Left lung (tissue), 10 donors: Measurements from ENCODE around the gene TSPO2. TPM values are rescaled to one million over a fixed set of nuclear protein-coding genes. Genes with fewer than 3 reads are reported as not detected.

ENCODE experiments used
- ATAC-seq: fragments of 200-7000 bp; cut with Tn5 transposase; one replicate; pipeline ENCODE4 v1.9.1; 2020; ENCODE audit warnings: moderate library complexity
- DNase-seq, 4 donors: peaks; one replicate each; pipeline ENCODE4 v3.0.0-alpha.2; 2013 to 2020
- H3K27ac ChIP-seq, 2 donors: fragments of 200-600 bp; sonication (generic) in 1 of 2; one replicate each; pipeline versions ENCODE4 v1.5.0 to v1.8.0; 2020 to 2021
- H3K27me3 ChIP-seq, 2 donors: fragments of 200-600 bp; sonication (generic) in 1 of 2; one replicate each; pipeline versions ENCODE4 v1.5.0 to v1.8.0; 2020 to 2021
- H3K36me3 ChIP-seq, 2 donors: fragments of 200-600 bp; sonication (generic) in 1 of 2; one replicate each; pipeline versions ENCODE4 v1.5.0 to v1.8.0; 2020 to 2021
- H3K4me1 ChIP-seq, 2 donors: fragments of 200-600 bp; one replicate each; pipeline ENCODE4 v1.8.0; 2021
- H3K4me3 ChIP-seq, 2 donors: fragments of 200-600 bp; sonication (generic) in 1 of 2; one replicate each; pipeline versions ENCODE4 v1.5.0 to v1.8.0; 2020 to 2021; ENCODE audit warnings: mild to moderate bottlenecking in 1 of 2
- H3K9me3 ChIP-seq, 2 donors: fragments of 200-600 bp; sonication (generic) in 1 of 2; one replicate each; pipeline versions ENCODE4 v1.5.0 to v1.8.0; 2020 to 2021
- CTCF ChIP-seq, 2 donors: fragments of 200-600 bp; sonication (generic) in 1 of 2; IDR thresholded peaks; one replicate each; pipeline versions ENCODE4 v1.5.0 to v1.8.0; 2021; ENCODE audit warnings: antibody characterized with exemption in 2 of 2
- intact Hi-C, 2 donors: fragments of 100-400 bp; cut with DNase I; formaldehyde crosslinking; loops; one replicate each; pipeline versions ENCODE4 v1.11.2 to v1.14.2; 2022
- polyA plus RNA-seq, 6 donors: library from polyadenylated mRNA; unstranded; fragments of 120-200 nt; gene quantifications; one replicate each; pipeline ENCODE4 v1.2.1, GENCODE V29; 2013; ENCODE audit not compliant: insufficient read length in 6 of 6
- total RNA-seq, 2 donors: library from RNA; stranded (reverse); fragmentation: NEBNext Ultra II Directional; extraction: Animal tissue kit (Norgen Biotek cat#: 25700); gene quantifications; one replicate each; pipeline ENCODE4 v1.2.1, GENCODE V29; 2021
- donor health status: DM: no; HTN: yes; CAD: no.
- donor health status: DM: no; HTN: no; CAD: no.

TSPO2 gene
- total and polyA plus RNA-seq, 8 donors = 0.52 to 1.5 (median 1.1) TPM; not detected in 2

- Histone ChIP-seq H3K27ac (peak overlapping the region in 1 of 2 donors; percentile 100), H3K4me3 (no peak overlapping the region), H3K36me3 (peaks cover 0 to 21% of the 10 kb centered on the region in 2 donors), H3K9me3 (no peaks in the 10 kb centered on the region), H3K27me3 (no peaks in the 10 kb centered on the region), H3K4me1 (peaks cover 11 to 65% of the 10 kb centered on the region in 2 donors)
- DNase-seq (no peak), ATAC-seq (no peak)
- intact Hi-C loops = no loop called here
- no peak for TF ChIP-seq CTCF (IDR thresholded peaks at IDR 0.05)
Observed at GRCh38 chr6:41075651-41076626, 33.7 kb downstream of the TSPO2 start.

GRCh38 chr6:41077536-41077935 lies 35.3 kb downstream of the TSPO2 start:
- Histone ChIP-seq H3K4me3 (no peak overlapping the region), H3K27me3 (no peaks in the 10 kb centered on the region), H3K36me3 (peaks cover 0 to 32% of the 10 kb centered on the region in 2 donors), H3K4me1 (peaks cover 11 to 61% of the 10 kb centered on the region in 2 donors), H3K9me3 (no peaks in the 10 kb centered on the region), H3K27ac (no peak overlapping the region)
- ATAC-seq = no peak
- TF ChIP-seq CTCF (IDR thresholded peaks at IDR 0.05) = no peak
- peak in 1 of 4 donors; percentile 21 for DNase-seq
- intact Hi-C loops = no loop called here

- DNase-seq (no peak), ATAC-seq (no peak)
- Histone ChIP-seq H3K4me3 (no peak overlapping the region), H3K27me3 (no peaks in the 10 kb centered on the region), H3K9me3 (no peaks in the 10 kb centered on the region), H3K36me3 (peaks cover 0 to 32% of the 10 kb centered on the region in 2 donors), H3K4me1 (peaks cover 11 to 61% of the 10 kb centered on the region in 2 donors), H3K27ac (no peak overlapping the region)
- intact Hi-C loops = no loop called here
- TF ChIP-seq CTCF (IDR thresholded peaks at IDR 0.05) = no peak
Observed at GRCh38 chr6:41078101-41078500, 35.8 kb downstream of the TSPO2 start.

GRCh38 chr6:41079080-41079479 lies 36.8 kb downstream of the TSPO2 start:
- H3K27ac ChIP-seq = no peak overlapping the region

More at GRCh38 chr6:41079080-41079479, 36.8 kb downstream of the TSPO2 start:
- Histone ChIP-seq H3K36me3 (peaks cover 0 to 35% of the 10 kb centered on the region in 2 donors), H3K4me3 (no peak overlapping the region), H3K4me1 (peaks cover 8 to 59% of the 10 kb centered on the region in 2 donors), H3K9me3 (no peaks in the 10 kb centered on the region), H3K27me3 (no peaks in the 10 kb centered on the region)
- no peak for ATAC-seq
- no peak for DNase-seq
- no peak for TF ChIP-seq CTCF (IDR thresholded peaks at IDR 0.05)
- intact Hi-C loops = no loop called here
